Raji (cell line): ENCODE data around the gene CIPC.

Experiments
- POLR2A ChIP-seq: IDR thresholded peaks from 2 replicates; pipeline ENCODE4 v1.6.1; 2011; ENCODE audit warnings: low read depth, low read length, control low read depth; ENCODE audit not compliant: insufficient read depth

CIPC gene

GRCh38 chr14:77106666-77107065 is 8.6 kb downstream of the CIPC start:
- TF ChIP-seq POLR2A = no peak

- no peak for TF ChIP-seq POLR2A
These were observed 9.2 kb downstream of the CIPC start for GRCh38 chr14:77107228-77107627.

- no peak for TF ChIP-seq POLR2A
These were observed 10.7 kb downstream of the CIPC start for GRCh38 chr14:77108753-77109152.

- TF ChIP-seq POLR2A = no peak
These were observed 11.6 kb downstream of the CIPC start for GRCh38 chr14:77109656-77110055.

- TF ChIP-seq POLR2A = no peak
These were observed 12.2 kb downstream of the CIPC start for GRCh38 chr14:77110286-77110685.

GRCh38 chr14:77111021-77111420 is 13.0 kb downstream of the CIPC start:
- TF ChIP-seq POLR2A = no peak

GRCh38 chr14:77113644-77114043 is 15.6 kb downstream of the CIPC start:
- TF ChIP-seq POLR2A = no peak

GRCh38 chr14:77114609-77115008 is 16.6 kb downstream of the CIPC start:
- no peak for TF ChIP-seq POLR2A

- no peak for TF ChIP-seq POLR2A
These were observed 18.2 kb downstream of the CIPC start for GRCh38 chr14:77116172-77116817.

- no peak for TF ChIP-seq POLR2A
These were observed 21.8 kb downstream of the CIPC start for GRCh38 chr14:77119851-77120250.

- TF ChIP-seq POLR2A = peak; percentile 64
These were observed 23.0 kb downstream of the CIPC start for GRCh38 chr14:77120771-77121743.

- TF ChIP-seq POLR2A = no peak
These were observed 24.6 kb downstream of the CIPC start for GRCh38 chr14:77122526-77123125.

- TF ChIP-seq POLR2A = 0 out of 2 replicates have a peak, but pooled peaks have one; percentile 17
These were observed 25.6 kb downstream of the CIPC start for GRCh38 chr14:77123381-77124325.

- no peak for TF ChIP-seq POLR2A
These were observed 26.6 kb downstream of the CIPC start for GRCh38 chr14:77124345-77125280.

- no peak for TF ChIP-seq POLR2A
These were observed 27.3 kb downstream of the CIPC start for GRCh38 chr14:77125281-77125801.
